DMS114 treated with DMSO at 0.1 percent for 48 hours (cell line): Measurements from ENCODE around the gene ACOT13.
"Not testable (repeated sequence)": the region's sequence is repeated elsewhere in the genome, so short reads cannot be mapped to it uniquely, and the experiment has no call there.

Experiments used
- DNase-seq: peaks from one replicate; lab custom pipeline; 2025; ENCODE audit not compliant: unreplicated experiment; lab: John Stamatoyannopoulos, UW

Gene ACOT13

DNA sequence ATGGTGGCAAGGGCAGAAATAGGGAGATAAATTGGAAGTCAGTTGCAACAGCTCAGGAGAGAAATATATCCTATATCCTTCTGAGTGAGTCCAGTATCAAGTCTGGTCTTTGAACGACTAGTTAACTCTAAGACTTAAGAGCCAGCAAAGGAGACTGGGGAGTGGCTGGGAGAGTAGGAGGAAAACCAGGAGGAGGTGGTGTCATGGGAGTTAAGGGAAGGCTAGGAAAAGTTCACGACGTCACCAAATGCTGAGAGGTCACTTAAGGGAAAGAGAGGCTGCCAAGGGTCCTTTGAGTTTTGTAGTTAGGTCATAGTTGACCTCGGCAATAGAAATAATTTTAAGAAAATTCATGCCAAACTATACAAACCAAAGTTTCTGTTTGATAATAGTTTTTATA, 25.1 kb downstream of the ACOT13 start:
- no peak for DNase-seq

DNA sequence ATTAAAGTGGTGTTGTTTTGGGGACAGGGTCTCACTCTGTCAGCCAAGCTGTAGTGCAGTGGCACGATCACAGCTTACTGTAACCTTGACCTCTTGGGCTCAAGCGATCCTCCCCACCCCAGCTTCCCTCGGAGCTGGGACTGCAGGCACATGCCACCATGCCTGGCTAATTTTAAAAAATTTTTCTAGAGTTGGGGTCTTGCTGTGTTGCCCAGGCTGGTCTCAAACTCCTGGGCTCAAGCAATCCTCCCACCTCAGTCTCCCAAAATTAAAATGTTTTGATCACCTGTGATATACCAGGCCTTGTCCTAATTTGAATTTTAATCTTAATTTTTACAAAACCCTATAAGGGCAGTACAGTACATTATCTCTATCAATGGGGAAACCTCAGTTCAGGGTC, 25.5 kb downstream of the ACOT13 start:
- DNase-seq = no peak

DNA sequence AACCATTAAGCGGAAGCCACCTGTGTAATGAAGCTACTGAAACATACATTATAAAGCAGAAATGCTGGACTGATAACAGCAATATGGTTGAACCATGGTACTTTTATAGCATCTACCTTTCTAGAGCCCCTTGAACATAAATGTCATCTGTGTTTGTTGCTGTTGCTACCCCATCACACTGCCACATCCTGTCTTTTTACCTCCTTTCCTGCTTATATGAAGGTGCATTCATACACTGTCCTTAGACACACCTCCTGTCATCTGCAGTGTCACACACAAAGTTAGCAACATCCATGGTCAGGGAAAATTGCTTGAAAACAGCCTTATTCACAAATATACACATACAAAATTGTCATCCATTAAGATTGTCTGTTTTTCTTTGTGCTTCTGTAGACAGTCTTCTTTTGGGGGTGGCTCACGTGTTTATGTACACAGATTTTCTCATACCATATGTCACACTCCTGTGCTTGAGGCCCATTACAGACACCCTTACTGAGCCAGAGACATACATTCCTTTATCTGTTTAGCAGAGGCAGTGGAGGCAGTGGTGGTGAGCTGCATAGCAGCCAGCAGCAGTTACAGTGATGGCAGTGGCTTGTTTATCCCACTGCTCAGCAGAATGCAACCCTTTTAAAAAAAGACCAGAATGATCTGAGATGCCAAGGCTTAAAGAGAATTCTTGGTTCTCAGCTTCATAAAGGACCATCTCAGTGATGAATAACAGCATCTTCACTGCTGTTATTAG, 26.1 kb downstream of the ACOT13 start:
- no peak for DNase-seq

DNA sequence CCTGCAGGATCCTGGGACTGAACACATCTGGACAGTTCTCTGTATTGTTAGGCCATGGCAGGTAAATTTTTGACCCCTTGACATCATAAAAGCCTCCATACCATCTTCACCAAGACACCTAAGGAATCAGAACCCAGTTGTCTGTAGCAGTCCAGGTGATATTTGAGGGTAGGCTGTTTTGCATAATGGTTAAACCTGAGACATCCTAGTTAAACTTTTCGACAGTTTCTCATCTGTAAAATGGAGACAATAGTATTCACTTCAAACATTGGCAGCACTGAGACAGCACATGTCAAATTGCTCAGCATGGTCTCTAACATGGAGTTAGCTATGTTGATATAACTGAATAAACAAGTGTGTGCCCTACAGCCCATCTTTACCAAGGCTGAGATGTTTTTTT, 27.3 kb downstream of the ACOT13 start:
- no peak for DNase-seq

DNA sequence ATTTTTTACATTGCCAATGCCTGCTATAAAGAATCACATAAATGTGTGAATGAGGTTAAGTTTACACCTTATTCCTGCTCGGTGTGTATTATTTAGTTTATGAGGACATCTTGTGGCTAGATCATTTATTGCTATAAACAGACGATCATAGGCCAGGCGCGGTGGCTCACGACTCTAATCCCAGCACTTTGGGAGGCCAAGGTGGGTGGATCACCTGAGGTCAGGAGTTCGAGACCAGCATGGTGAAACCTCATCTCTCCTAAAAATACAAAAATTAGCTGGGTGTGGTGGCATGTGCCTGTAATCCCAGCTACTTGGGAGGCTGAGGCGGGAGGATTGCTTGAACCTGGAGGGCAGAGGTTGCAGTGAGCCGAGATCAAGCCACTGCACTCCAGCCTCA, 28.8 kb downstream of the ACOT13 start:
- peak; percentile 40 for DNase-seq

DNA sequence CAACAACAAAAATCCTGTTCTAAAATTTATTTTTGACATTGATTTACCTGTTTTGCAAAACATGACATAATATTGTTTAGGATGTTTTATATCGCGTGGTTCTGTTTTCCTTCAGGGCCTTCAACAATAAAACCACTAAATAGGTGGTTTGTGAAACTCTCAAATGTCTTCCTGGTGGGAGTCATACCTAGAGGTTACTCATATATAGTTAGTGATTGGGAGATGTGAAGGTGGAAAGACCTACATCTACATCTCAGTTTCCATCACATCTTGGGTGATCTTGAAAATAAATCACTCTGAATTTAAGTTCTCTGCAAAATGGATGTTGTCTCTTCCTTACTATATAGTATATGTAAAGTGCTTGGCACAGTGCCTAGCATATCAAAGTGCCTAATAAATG, 29.2 kb downstream of the ACOT13 start:
- no peak for DNase-seq

DNA sequence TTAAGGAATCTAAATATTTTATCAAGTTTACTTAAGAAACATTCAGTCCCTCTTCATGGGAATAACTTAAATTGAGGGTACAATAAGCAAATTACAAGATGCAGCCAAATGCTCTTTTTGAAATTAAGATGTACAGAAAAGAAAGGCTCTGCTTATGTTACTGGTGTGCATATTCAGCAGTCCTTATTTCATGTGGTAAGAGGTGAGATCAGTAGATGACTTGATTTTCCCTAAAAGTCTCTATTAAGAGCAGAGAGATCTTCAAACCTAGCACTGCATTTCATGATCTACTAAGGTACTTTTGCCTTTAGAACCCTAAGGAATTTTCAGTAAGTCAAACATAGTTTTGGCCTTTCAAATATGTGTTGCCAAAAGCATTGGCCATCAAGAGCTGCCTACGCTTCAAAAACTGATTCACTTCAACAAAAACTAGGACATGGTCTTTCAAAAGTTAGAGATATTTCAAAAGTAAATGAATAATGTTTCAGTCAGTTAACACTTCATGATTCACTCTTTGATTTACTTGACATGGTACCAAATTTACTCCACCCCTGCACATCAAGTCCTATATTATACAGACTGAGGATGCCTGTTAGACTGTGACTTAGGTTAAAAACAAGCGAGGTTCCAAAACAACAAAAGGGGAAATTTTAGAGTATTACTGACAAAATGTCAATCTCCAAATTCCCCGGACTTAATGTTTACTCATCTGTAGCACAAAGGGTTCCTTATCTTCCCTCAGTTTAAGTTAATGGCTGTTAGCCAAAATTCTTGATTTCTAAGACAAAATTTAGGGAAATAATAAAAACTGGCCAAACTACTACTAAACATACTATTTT, 32.9 kb downstream of the ACOT13 start:
- DNase-seq = no peak

DNA sequence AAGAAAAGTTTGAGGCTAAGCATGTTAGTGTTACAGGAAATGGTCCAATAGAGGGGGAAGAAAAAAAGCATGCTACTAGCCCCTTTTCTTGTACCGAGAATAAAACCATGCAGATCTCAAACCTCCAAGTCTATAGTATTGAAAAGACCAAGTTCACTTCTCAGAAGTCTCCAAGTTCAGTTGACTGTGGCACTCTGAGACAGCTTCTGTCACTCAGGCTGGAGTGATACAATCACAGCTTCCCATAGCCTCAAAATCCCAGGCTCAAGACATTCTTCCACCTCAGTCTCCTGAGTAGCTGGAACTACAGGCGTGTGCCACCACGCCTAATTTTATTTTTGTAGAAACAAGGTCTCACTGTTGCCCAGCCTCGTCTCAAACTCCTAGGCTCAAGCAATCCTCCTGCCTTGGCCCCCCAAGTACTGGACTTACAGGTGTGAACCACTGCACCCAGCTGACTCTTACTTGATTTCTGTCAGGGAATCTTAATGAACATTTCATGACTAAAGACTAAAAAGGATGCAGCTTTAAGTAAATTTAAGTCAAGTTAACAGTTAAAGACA, 35.9 kb downstream of the ACOT13 start:
- DNase-seq = no peak

DNA sequence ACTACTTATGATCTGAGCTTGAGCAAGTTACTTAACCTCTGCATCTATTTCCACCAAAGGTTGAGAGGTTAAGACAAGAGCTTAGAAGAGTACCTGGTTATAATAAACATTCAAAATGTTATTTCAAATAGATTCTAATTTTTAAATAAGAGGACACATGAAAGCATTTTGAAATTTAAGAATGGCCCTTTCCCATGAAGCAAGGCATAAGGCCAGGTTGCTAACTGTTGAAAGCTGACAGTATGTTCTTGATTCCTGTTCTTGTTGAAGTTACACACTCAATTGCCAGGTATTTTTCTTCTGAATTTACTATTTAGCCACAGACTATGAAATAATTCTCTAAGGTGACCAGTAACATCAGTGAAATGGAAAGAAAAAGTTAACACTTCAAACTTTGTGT, 37.6 kb downstream of the ACOT13 start:
- no peak for DNase-seq

DNA sequence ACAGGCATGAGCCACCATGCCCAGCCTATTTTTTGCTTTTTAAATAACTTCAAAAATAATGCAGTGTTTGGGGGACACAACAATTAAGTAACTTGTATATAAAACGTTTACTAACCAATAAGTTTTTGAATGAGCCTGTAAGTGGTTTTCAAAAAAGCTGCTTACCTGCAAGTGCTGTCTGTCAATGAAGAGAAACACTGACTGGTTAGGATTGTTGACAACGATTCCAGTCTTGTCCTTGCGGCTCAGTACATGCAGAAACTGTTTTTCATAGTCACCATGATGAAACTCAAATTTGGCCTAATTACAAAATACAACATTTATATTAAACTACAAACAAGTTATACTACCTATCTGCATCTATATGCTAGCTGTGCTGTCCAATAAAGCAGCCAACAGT, 41.7 kb downstream of the ACOT13 start:
- no peak for DNase-seq

DNA sequence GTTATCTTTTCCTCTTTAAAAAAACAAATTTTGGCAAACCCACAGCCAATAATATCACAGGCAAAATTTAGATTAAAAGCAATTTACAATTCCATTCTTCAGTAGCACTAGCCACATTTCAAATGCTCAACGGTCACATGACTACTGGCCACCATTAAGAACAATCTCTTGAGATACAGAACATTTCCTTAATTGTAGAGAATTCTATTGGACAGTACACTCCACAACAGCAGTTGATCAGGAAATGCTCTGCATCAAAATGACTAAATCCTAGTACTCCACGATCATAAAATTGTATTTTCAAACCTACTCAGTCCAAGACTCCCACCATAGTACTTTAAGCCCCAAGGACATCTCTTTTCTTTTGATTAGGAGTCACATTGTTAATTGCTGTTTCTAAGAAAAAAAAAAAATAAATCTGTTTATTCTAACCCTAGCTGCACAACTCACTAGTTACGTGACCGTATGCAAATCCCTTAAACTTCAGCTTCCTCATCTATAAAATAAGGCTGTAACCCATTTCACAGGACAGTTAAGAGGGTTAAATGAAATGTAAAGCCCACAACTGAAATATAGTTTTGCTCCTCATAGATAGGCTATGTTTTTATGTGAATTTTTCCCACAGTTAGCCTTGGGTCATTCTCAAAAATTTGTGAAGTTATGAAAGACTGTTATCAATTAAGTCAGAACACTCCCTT, 42.3 kb downstream of the ACOT13 start:
- DNase-seq = no peak

DNA sequence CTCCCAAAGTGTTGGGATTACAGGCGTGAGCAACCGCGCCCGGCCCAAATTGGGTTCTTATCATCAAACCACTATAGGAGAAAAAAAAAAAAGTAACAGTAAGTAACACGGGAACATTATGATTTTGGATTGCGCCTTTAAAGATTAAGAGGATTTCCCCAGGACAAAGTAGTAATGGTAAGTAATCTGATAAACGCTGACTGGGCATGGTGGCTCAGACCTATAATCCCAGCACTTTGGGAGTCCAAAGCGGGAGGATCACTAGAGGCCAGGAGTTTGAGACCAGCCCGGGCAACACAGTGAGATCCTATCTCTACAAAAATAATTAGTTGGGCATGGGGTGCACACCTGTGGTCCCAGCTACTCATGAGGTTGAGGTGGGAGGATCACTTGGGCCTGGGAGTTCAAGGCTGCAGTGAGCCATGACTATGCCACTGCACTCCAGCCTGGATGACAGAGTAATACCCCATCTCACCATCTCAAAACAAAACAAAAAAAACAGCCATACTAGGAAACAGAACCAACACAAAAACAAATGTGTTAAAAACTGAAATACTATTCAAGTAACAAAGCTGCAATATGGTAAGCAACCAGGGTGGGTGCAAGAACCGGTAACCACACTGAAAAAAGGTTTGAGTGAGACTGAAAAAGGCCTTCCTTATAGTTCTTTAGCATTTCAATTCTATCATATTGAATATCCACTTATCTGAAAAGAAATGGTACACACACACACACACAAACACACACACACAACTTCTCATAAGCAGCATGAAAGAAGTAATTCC, 43.8 kb downstream of the ACOT13 start:
- no peak for DNase-seq

DNA sequence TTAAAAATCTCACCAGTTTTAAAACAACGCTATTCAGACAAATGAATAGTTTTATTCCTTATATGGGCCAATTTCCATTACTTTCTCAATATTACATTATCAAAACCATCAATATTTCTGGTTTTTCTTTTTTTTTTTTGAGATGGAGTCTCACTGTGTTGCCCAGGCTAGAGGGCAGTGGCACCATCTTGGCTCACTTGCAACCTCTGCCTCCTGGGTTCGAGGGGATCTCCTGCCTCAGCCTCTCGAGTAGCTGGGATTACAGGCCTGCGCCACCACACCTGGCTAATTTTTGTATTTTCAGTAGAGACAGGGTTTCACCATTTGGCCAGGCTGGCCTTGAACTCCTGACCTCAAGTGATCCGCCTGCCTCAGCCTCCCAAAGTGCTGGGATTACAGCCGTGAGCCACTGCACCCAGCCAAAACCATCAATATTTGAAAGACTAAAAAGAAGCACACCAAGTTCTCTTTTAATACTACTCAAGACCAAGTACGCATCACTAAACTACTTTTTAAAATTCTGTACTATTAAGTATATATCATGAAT, 49.8 kb downstream of the ACOT13 start:
- DNase-seq = not testable (repeated sequence)

DNA sequence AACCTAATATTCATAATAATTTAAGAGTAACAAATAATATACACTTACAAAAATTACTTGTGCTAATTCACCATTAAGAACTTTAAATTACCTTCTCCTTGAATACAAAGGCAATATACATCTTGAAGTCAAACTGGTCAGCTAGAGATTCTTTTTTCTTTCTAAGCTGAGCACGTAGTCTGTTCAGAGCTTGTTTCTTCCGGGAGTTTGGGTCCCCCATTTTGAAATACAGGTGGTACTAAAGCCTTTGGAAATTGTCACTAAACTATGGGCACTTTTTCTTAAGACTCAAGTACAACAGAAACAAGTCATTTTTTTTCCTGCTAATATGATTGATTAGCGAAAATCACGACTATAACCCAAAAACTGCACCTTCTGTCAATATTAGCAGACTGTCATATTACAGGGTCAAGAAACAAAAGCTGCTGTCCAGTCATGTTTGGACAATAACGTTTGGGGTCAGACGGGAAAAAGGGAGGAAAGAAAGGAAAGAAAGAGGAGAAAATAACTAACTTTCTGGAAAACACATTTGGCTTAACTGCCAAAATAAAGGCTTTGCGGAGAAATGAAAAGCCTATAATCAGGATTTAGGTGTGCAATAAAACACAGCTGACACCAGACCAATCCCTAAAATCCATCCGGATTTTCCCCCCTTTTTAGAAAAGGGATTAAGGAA, 51.7 kb downstream of the ACOT13 start:
- no peak for DNase-seq

DNA sequence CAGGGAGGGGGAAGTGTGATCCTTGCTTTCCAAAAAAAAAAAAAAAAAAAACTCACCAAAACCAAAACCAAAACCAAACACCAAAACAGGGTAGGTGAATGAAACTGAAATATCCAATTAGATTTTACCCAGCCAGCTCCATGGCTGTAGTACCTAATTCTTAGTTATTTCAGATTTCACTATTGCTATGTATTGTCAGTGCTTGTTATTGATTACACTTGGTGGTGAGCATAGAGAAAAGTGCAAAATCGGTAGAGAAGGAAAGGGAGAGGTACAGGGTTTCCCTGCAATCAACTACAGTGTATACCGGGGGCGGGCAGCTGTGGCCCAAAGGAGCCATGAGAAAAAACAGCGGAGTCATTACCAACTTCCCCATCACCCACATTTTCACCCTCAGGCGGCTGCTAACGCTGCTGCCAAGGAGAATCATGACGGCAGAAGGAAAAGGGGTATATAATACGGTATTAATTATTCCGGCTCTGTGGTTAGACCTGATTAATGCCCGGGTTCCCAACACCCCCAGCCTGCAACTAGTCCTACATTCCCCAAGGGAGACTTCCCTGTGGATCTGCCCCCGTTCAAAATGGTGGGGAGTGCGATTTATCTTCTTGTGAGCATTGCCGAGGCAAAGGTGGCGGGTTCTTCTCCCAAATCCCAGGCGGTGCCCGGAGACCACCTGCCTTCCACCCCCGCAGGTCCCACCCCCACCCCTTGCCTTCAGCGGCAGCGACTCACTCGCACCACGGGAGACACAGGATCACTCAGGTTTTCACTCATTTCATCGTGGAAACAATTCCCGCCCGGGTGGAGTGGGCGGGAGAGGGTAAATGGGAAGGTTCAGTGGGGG, 52.5 kb downstream of the ACOT13 start, which contains the start of gene C6orf62:
Gene C6orf62 (minus strand): TSS at position 30 of the 847 bp plus-strand sequence. CDS start 486 bp downstream, outside the sequence.
- DNase-seq = no peak

DNA sequence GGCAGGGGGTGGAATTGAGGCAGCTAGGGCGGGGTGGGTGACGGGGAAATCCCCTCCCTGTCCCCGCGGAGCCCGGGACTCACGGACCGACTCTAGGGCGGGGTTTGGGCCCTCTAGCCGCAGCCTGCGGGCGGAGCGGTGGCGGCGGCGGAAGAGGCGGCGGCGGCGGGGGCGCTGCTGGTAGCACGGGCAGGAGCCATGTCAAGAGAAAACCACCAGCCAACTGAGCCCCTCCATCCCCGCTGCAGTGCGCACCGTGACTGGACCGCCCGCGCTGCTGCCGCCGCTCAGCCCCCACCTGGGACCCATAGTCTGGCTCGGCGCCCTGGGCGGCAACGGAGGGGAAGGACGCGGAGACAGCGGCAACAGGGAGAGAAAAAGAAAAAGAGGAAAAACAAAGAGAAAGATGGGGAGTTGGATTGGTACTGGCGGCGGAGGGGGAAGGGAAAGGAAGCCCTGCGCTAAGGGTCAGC, 53.3 kb downstream of the ACOT13 start:
- peak; percentile 35 for DNase-seq

DNA sequence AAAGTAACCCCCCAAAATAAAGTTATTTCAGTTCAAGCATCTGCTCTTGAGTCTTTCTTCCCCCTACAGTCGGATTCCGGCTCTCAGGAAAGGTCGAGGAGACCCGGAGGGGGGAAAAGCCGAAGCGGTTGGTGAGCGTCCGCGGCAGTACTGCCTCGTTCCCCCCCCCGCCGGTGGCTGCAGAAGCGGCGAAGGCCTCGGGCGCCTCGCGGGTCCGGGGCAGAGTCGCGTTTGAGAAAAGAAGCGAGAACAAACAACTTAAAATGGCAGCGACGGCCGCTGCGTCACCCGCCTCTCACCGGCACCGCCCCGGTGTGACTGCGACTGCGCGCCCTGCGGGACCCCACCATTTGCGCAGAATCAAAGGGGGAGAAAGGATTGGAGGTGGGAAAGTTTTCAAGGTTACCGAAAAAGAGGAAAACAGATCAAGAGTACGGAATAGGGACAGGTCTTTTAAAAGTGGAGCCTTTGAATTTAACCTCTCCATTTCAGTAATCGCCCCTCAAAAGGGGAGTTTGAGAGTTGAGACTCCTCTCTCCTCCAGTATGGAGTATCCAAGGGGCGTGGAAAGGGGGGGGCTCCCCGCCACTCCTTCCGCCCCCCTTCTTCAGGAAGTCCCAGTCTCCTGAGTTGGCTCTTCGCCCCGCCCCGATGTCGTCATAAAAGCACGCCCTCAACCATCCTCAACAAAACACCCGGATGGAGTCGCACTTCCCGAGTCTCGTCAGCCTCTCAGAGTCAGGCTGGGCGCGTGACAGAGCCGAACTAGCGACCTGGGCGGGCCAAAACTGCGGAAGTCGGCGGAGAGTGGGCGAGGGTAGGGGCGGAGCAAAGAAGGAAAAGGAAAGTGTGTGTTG, 54.0 kb downstream of the ACOT13 start:
- DNase-seq = peak; percentile 99
